NCI-H526 (cell line): ENCODE measurements around the gene EBI3.
A peak's percentile ranks its signal among the peaks of the same experiment; 100 is the strongest.
"Not testable (repeated sequence)": the region's sequence is repeated elsewhere in the genome, so short reads cannot be mapped to it uniquely, and the experiment has no call there.

Experiments used
- DNase-seq, 2 experiments: peaks; one replicate each; lab custom pipeline; 2025; lab: John Stamatoyannopoulos, UW

The EBI3 gene

DNA sequence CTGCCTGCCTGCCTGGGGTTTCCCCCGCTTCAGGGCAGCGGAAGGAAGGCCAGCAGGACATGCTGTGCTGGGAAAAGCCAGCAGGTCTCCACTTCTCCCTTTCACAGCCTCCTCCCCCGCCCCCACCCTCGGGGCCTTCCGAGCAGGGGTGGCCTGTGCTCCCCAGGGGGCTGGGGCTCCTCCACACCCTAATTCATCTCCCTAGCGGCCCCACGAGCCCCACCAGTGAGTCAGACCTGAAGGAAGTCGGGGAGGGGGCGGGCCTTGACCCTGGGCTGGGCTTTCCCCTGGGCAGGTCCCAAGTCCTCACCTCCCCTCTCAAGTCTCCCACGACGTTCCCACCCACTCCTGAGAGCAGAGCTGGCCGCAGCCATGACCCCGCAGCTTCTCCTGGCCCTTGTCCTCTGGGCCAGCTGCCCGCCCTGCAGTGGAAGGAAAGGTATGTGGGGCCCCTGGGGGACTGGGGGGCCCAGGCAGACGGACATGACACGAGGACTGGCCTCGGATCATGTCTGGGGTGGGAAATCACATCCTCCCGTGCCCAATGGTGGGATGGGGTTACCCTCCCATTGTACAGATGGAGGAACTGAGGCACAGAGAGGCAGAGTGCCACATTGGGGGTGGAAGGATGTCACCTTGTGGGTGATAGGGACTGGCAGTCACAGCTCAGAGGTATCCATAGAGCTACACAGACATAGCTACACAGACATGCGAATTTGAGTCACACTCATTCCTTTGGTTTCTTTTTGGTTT is at the start of gene EBI3:
Gene EBI3, plus strand, starts transcription at position 345 of the 753 bp plus-strand sequence. Its CDS starts 28 bp downstream, at position 373.
- no peak for DNase-seq

GRCh38 chr19:4181053-4181508 is 48.2 kb upstream of the EBI3 start:
- DNase-seq: no peak

- peak; percentile 83 to 94 for DNase-seq
Measured at GRCh38 chr19:4182084-4182810, 47.1 kb upstream of the EBI3 start, which contains the start of the genes ANKRD24 and SIRT6. Gene ANKRD24 (plus strand): TSS chr19:4182689. CDS start chr19:4186426, 3,737 bp downstream. Gene SIRT6 (minus strand): TSS chr19:4182563. CDS start chr19:4182539, 24 bp downstream.

DNA sequence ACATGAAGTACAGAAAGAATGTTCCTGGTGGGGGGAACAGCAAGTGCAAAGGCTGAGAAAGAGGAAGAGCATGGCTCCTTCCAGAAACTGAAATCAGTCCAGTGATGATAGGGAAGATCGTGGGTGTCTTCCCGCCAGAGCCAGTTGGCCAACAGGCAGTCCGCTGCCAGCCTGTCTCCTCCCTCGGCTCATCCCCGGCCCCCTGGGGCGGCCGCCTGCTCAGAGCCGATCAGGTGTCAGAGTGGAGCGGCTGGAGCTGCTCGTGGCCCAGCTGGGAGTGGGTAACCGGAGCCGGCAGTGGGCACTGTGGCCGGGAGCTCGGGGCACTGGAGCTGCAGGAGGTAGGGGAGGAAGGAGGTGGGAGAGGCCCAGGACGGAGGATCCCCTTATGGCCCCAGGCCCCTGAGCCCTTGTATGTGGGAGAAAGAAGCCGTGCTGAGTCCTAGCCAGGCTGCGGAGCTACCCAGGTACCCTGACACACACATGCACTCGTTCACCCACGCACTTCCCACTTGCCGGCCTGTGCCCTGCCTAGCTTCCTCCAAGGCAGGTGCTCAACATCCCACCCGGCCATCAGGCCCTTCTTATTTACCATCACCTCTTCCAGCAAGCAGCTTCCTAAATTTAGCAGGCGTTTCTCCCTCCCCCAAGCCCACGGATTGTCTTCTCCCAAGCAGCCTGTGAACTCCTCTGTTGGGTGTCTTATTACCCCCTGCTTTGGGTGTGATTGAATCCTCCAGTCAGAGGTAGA is 45.2 kb upstream of the EBI3 start:
- DNase-seq: peak in 1 of 2 experiments; percentile 34

DNA sequence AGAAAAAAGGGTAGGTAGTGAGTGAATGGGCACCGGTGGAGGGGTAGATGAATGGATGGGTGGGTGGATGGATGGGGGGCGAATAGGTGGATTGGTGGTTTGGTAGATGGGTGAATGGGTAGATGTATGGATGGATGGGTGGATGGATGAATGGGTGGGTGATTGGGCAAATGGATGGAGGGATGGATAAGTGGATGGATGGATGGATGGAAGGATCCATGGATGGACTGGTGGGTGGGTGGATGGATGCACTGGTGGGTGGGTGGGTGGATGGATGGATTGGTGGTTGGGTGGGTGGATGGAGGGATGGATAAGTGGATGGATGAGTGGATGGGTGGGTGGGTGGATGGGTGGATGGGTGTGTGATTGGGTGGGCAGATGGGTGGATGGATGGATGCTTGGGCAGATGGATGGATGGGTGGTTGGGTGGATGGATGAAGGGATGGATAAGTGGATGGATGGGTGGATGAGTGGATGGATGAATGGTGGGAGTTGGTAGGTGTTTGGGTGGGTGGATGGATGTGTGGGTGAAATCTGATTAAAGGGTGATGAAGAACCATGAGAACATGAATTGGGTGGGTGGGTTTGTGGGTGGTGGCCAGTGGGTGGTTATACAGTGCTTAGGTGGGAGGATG is 44.5 kb upstream of the EBI3 start:
- no peak for DNase-seq

GRCh38 chr19:4185413-4186086 is 43.8 kb upstream of the EBI3 start:
- no peak for DNase-seq

GRCh38 chr19:4186087-4186993 is 43.0 kb upstream of the EBI3 start:
- peak; percentile 34 to 76 for DNase-seq

- no peak for DNase-seq
Measured at GRCh38 chr19:4187313-4188122, 41.8 kb upstream of the EBI3 start.

GRCh38 chr19:4189641-4190040 is 39.7 kb upstream of the EBI3 start:
- DNase-seq: no peak

GRCh38 chr19:4192537-4192936 is 36.8 kb upstream of the EBI3 start:
- not testable (repeated sequence) for DNase-seq

DNA sequence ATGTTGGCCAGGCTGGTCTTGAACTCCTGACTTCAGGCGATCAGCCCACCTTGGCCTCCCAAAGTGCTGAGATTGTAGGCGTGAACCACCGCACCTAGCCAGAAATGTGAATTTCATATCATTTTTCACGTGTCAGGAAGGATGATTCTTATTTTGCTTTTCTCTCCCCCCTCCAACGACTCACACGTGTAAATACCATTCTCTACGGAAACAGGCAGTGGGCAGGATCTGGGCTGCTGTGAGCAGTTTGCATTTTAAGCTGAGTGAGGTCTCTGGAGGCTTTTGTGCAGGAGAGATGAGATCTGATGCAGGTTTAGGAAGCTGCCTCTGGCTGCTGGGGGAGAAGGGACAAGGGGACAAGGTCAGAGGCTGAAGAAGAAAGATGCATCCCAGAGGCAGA is 35.0 kb upstream of the EBI3 start:
- DNase-seq: no peak

DNA sequence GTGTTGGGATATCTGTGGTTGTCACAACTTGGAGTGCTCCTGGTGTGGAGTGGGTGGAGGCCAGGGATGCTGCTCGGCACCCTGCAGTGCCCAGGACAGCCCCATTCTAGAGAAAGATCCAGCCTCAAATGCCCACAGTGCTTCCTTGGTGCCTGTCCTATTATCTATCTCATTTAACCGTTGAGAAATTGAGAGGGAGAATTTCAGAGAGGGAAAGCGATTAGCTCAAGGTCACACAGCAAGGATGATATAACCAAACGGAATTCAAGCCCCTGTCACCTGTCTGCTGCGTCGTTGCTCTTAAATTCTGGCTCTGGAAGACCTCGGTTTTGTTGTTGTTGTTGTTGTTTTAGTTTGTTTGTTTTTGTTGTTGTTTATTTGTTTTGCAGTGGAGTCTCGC is 33.3 kb upstream of the EBI3 start:
- DNase-seq: no peak

GRCh38 chr19:4196587-4197148 is 32.7 kb upstream of the EBI3 start:
- DNase-seq: no peak

GRCh38 chr19:4197228-4197624 is 32.1 kb upstream of the EBI3 start:
- DNase-seq: no peak

GRCh38 chr19:4197625-4198466 is 31.5 kb upstream of the EBI3 start:
- peak in 1 of 2 experiments; percentile 37 for DNase-seq

- no peak for DNase-seq
Measured at GRCh38 chr19:4198467-4199126, 30.7 kb upstream of the EBI3 start.

GRCh38 chr19:4199699-4200293 is 29.5 kb upstream of the EBI3 start:
- peak in 1 of 2 experiments; percentile 56 for DNase-seq
